IPS-NIHi7 (cell line): ENCODE data around the gene TGM5.
"Not testable (repeated sequence)": the region's sequence is repeated elsewhere in the genome, so short reads cannot be mapped to it uniquely, and the experiment has no call there.

Source experiments
- DNase-seq: peaks from one replicate; pipeline ENCODE4 v3.0.0; 2012; ENCODE audit warnings: mixed read lengths; ENCODE audit errors: extremely low spot score

Gene TGM5

DNA sequence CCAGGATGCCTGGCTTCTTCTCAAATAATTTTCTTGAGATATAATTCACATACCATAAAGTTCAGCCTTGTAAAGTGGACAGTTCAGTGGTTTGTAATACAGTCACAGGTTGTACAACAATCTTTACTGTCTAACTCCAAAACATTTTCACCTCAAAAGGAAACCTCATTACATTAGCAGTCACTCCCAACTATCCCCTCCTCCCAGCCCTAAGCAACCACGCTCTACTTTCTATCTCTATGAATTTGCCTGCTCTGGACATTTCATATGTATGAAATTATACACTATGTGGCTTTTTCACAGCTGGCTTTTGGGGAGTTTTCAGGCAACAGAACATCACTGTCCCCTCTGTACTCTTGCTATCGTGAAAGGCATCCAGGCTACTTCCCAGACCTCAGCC lies 17.5 kb downstream of the TGM5 start:
- no peak for DNase-seq

DNA sequence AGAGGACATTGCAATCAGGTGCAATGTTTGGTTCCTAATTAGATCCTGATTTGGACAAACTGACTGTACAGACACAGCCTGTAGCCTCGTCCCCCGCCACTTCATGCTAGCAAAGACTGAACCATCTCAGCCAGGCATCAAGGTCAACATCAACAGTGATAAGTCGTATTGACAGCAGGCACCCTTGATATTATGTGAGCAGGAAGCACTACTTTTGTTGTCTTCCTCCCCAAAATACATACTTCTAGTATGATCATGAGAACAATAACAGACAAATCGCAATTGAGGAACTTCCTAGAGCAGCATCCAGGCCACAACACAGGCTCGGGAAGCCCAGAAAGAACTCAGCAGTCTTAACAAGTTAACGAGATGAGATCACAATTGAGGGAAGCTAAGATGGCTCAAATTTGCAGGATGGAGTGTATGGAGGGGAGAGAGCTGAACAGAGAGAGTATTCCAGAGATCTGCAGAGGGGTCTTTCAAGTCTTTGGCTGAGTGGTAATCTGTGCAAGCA lies 20.4 kb downstream of the TGM5 start:
- no peak for DNase-seq

DNA sequence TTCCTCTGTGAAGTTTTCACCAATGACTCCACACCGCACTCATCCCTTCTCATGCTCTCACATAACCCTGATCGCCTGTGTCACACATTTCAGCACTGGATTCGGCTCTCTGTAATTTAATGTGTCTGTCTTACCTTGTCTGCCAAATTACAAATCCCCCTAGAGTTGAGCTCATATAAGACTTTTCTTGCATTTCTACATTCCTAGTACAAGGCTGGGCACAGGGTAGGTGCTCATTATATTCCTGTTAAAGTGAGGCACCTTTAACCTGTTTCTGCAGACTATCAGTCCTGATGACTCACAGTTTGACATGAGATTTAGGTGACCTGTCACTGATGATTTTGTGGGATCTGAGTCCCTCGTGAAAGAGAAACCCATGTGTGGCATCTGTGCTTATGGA lies 22.6 kb downstream of the TGM5 start:
- DNase-seq, result no peak

DNA sequence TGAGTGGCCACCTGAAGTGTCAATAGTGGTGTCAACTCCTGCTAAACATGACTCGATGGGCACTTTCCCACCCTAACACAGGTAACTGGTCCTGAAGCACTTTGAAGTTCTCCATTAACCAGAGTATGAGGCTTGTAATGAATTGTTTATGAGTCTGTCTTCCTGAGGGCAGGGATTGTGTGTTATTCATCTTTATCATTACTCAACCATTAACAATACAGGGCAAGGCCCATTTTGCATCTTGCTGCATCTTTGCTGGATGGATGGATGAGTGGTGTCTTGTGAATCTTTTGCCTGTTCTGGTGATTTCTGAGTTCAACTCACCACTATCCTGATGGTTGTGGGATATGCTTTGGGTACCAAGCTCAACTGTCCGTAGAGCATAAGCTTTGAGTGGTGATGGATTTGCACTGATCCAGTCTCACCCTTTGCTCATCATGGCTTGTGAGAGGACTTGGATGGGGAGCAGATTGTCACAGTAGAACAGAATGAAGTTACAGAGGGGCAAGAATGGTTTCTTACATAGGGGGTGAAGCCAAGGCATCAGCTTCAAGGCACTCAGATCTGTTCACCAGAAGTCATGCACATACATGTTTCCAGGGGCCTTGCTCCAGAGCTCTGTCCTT lies 23.6 kb downstream of the TGM5 start:
- no peak for DNase-seq

DNA sequence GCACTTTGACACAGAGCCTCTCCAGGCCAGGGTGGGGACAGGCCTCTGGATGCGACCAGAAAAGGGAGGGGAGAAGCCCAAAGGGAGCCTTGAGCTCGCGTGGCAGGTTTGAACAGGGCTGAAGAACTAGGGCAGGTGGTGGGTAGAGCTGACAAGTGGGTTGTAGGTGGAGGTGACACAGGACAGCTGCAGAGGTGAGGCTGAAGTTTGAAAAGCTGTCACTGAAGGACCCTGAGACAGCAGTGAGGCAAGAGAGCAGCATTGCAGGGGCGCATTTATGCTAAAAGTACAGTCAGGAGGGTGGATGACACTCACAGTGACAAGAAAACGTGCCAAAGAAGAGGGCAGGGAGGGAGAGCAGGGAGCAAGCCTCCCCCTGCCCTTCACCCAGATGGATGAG lies 24.1 kb downstream of the TGM5 start:
- DNase-seq, result no peak

DNA sequence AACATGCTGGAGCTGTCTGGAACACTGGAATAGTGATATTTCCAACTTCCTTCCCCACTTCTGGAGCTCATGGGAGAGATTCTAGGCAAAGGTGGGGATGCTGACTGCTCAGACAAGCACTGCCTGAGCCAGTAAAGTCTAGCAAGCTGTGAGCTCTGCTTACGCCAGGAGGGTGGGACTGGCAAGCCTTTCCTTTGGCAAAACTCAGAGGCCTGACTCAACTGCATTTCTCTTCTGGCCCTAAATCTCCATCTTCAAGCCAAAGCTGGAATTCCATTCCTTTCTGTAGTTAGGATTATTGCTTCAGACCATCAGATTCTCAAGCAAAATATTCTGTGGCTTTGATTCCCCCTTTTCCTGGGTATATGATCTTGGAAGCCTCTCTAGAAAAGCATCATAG lies 25.6 kb downstream of the TGM5 start:
- no peak for DNase-seq

DNA sequence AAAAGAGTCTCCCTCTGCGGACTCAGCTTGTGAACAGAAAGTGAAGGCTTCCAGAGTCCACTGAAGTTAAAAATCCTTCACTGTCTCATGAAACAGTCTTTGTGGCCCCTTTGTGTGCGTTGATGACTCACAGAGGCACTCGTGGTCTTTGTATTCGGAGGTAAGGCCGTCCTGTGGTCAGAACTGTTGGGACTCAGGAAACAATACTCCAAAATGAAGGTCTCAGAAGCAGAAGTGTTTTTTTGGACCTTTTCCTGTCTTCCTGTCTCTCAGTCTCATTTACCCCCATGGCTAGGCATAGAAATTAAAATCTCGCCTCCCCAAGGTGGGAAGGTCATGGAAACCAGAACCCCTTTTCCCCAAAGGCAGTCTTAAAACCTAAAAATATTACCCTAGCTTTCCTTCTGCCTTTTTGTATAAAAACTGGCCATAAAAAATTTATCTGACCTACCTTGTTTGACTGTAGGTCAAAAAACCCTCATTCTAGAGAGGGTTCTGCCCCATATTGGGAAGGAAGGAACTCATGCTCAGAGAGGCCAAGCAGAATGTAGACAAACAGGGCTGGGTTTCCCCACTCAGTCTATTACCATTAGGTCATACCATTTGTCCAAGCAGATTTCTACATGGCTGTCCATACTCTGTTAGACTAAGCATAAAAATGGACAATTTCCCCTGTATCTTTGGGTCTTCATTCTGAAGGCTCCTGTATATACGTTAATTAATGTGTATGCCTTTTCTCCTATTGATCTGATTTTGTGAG lies 26.8 kb downstream of the TGM5 start:
- DNase-seq, result no peak

DNA sequence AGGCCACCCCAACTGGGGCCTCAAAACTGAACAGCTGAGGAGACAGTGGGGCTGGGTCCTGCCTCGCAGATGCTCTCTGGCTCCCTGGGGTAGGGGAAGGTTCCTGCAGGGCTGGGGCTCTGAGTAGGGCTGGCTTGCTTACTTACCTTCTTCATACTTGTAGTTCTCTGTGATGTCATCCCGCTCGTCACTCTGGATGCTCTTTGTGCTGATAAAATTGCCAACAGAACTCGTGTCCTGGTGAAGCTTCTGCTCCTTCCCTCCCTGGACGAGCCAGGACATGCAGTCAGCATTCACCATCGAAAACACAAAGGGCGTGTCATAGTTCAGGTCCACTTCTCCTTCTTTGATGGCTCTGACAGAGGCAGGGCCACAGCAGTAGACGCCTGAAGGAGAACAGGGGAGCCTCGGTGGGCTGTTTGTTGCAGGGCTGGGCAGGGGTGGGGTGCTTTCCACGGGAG lies 28.0 kb downstream of the TGM5 start:
- no peak for DNase-seq

DNA sequence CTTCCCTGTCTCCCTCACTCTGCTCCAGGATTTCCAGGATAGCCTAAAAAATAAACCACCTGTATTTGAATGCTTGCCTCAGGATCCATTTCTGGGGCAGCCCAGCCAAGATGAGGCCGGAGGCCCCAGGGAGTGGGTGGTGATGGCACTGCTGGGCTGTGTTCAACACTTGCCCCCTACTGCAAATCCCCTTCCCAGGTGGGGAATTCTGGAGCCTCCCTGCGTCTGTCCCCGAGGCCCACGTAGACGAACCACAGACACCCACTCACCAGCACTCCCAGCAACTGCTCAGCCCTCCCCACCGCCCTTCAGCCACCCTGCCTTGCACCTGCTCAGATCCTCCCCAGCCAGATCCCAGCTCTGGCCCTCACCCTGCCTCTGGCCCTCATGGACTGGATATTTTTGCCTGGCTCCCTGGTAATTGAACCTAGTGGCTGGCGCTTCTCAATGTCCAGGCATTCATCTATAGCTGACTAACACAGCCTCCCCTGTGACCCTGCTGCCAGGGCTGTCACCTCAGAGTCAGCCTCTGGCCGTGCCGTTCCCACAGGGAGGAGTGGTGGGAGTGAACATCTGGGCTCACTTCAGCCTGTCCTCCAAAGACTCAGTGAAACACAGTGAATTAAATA lies 28.8 kb downstream of the TGM5 start:
- no peak for DNase-seq

DNA sequence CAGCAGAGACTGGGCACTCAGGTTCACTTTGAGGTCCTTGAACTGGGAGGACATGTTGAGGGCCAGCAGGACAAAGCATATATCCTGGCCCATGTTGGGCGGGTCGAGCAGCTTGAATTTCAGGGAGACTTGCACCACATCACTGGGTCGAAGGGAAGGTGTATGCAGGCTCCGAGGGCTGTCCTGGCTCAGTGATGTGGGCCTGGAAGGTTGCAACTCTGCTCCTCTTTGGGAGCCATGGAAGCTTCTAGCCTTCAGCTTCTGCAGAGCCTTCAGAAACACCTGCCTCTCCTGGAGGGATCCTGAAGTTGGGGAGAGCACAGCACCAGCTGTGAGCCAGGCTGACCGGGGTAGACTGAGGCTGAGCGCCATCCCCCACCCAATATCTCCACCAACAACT lies 31.2 kb downstream of the TGM5 start:
- DNase-seq, result no peak

DNA sequence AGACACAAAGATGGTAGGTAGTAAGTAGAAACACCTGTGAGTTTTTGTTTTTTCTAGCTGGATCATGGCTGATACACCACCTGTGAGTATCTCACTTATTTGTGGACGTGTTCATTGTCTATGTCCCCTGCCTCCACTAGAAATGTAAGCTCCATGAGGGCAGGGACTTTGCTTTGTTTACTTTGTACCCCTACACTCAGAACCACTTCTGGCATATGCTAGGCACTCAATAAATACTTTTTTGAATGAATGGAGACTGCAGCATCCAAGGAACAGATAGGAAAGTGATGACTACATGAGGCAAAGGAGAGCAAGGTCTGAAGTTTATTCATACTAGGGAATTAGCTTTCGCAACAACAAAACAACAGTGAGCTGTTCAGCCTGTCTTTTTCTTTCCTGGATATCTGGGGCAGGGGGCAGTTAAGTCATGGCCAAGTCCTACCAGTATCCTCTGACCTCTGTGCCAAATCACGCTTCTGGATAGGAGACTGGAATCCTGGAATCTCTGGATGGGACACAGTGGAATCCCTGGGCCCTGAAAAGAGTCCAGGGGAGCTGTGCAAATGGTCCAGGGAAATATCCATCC lies 34.3 kb downstream of the TGM5 start:
- no peak for DNase-seq

DNA sequence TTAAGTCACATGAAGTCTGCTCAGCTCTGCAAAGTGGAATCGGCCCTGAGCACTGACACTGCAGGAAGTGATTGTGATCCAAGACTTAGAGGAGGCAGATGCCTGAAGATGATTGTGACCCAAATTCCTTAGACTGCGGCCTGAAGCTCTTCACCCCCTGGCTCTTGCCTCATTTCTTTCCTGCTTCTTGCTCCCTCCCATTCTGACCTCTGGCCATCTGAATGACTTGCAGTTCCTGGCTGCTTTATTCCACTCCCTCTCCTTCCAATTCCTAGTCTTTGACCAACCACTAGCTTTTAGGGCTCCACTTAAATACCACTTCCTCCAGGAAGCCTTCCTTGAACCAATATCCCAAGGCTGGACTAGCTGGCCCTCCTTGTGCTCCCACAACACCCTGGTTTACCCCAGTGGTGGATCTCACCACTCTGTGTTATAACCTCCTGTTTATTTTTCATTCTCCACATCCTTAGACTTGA lies 36.0 kb downstream of the TGM5 start:
- no peak for DNase-seq

DNA sequence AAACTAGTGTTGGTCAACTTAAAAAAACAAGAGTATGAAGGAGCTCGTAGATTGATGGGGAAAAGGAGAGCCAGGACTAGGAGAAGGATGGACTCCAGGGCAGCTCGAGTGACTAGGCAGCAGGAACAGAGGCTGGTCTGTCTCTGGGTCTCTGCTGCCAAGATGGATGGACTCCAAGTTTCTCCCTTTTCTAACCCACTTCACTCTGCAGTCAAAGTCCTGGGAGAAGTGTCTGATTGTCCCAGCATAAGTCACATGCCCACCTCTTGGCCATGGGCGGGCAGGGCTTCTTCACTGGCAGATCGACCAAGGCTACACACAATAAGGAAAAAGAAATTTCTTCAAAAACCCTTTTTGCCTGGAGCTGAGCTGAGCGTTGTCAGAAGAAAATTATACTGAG lies 36.8 kb downstream of the TGM5 start:
- no peak for DNase-seq

DNA sequence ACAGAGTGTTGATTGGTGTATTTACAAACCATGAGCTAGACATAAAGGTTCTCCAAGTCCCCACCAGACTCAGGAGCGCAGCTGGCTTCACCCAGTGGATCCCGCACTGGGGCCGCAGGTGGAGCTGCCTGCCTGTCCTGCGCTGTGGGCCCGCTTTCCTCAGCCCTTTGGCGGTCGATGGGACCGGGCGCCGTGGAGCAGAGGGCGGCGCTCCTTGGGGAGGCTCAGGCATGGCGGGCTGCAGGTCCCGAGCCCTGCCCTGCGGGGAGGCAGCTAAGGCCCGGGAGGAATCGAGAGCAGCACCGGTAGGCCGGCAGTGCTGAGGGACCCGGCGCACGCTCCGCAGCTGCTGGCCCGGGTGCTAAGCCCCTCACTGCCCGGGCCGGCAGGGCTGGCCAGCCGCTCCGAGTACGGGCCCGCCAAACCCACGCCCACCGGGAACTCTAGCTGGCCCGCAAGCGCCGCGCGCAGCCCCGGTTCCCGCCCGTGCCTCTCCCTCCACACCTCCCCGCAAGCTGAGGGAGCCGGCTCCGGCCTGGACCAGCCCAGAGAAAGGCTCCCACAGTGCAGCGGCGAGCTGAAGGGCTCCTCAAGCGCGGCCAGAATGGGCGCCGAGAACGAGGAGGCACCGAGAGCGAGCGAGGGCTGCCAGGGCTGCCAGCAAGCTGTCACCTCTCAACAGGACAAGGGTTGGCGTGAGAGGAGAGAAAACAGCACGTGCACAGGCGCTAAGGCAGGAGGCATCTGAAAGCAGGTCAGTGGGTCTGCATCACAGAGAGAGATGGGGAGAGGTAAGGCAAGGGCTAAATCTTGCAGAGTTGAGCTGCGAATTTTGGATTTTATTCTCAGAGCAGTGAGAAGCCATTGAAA lies 40.1 kb downstream of the TGM5 start:
- no peak for DNase-seq

DNA sequence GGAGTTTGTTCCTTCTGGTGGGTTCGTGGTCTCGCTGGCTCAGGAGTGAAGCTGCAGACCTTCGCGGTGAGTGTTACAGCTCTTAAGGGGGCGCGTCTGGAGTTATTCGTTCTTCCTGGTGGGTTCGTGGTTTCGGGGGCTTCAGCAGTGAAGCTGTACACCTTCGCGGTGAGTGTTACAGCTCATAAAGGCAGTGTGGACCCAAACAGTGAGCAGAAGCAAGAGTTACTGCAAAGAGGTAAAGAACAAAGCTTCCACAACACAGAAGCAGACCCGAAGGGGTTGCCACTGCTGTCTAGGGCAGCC lies 40.8 kb downstream of the TGM5 start:
- not testable (repeated sequence) for DNase-seq

DNA sequence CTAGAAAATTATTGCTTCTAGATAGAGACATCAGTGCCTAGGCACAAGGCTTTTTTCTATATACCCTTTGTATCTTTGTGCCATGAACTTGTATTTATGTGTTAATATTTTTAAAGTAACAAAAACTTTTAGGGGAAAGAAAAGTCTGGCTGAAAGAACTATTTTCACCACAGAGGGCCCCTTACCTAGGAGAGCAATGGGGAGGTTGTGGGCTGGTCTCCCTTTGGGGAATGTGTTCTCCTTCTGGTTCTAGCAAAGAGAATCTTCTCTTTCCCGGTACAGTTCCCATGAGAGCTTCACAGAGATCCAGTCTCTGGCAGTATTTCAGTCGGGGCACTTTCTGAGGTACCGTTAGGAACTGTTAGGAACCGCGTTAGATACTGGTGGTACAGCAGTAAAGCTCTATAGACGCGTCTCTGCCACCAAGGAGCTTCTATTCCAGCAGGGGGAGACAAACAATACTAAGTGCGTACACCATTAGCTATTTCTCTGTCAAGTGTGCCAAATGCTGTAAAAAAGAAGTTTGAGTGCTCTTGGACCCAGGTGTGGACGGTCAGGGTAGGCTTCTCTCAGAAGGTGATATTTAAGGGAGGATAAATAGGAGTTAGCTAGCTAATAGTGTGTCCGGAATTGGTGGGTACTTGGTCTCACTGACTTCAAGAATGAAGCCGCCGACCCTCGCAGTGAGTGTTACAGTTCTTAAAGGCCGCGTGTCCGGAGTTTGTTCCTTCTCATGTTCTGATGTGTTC lies 41.4 kb downstream of the TGM5 start:
- peak; percentile 74 for DNase-seq

DNA sequence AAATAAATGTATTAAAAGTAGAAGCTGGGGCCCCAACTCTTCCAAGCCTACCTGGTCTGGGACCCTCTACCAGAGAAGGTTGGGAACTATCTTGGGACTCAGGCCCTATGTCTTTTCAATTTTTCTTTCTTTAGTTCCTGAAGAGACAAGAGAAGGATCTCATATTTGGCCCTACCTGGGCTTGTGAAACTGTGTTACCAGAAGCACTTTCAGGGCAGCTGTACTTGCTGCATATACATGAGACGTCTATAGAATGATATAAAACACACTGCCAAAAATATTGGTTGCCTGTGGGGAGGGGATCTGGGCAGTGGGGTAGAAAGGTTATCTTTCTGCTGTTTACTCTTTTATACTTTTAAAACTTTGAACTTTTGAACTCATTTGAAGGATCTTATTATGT lies 45.3 kb downstream of the TGM5 start:
- no peak for DNase-seq

DNA sequence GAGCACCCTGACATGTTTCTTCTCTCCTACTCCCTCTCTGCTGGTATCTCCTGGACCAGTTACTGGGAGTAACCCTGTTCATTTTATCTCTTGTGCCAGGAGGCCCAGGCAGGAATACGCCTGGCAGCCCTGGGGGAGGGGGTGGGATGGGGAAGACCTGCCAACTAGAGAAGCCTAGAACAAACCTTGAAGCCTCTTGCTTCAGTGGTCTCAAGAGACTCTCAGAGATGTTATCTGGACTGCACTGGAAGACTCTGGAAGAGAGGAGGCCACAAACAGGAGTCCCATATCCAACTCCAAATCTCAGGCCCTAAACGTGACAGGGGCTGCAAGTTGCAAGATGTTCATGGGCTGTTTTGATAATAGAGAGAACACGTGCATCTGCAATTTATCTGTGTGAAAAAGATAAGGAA lies 45.7 kb downstream of the TGM5 start, which contains the start of gene EPB42:
Gene EPB42, minus strand, starts transcription at position 28 of the 413 bp plus-strand sequence. CDS start 193 bp downstream, outside the sequence.
- DNase-seq, result no peak

DNA sequence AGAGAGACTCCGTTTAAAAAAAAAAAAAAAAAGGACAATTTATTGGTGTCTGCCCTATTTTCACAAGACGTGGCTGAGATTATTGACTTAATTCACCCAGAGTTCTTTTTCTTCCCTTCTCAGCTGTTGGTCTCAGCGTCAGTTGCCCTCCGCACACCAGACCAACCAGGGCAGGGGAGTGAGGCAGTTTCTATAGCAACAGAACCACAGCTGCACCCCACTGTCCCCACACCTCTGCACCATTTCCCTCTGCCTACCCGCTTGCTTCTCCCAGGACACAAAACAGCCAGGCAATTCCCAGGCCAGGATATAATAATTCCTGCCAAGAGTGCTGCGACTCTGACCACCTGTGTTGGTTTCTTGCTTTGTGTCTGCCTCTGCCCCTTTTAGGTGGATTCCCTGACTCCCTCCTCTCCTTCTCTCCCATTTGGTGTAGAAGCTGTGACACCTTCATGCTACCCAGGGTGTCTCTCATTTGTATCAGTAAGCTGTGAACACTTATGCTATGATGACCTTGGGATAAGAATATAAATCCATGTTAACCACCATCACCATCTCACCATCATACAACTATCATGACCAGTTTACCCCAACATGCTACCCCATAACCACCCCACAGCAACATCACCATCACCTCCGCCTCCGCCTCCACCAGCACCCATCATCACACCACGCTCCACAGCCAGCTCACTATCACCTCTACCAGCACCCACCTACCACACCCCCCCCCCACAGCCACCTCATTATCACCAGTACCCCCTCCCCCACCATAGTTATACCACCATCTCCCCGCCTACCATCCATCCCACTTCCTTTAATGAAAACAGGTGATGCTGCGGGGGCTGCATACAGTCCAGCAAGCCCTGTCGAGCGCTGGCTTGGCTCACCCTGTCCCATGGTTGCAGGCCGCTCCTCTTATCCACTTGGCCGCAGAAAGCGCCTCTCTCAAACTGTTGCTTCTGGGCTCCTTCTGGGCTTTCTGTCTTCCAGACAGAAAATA lies 46.5 kb downstream of the TGM5 start:
- no peak for DNase-seq
